Epithelial cell of proximal tubule (primary cell): Measurements from ENCODE around the gene EXOC3L1. TPM values are rescaled to one million over a fixed set of nuclear protein-coding genes. Genes with fewer than 3 reads are reported as not detected.

Source experiments
- DNase-seq: peaks from one replicate; pipeline ENCODE4 v3.0.0-alpha.2; 2011; ENCODE audit warnings: low read depth
- H3K4me3 ChIP-seq: 2 replicates; pipeline ENCODE4 v1.5.1; 2011; ENCODE audit warnings: low read depth, mild to moderate bottlenecking, low read length
- CTCF ChIP-seq: conservative IDR thresholded peaks from 2 replicates; pipeline ENCODE4 v1.5.1; 2012; ENCODE audit warnings: low read depth, mild to moderate bottlenecking, low read length
- total RNA-seq: library from RNA; depleted of rRNA; stranded (reverse); fragments of >200 nt; gene quantifications from 2 replicates; pipeline ENCODE4 v1.2.3, GENCODE V29; 2015

EXOC3L1 gene
- total RNA-seq, 1 donor from 2014 or later = 1.2 TPM

GRCh38 chr16:67185651-67186134 lies 4.2 kb downstream of the EXOC3L1 start:
- no peak for DNase-seq
- peak overlapping the region; percentile 7 for H3K4me3 ChIP-seq
- no peak for TF ChIP-seq CTCF

- H3K4me3 ChIP-seq = peak overlapping the region; percentile 66
These were observed 4.8 kb downstream of the EXOC3L1 start for GRCh38 chr16:67184995-67185650.

GRCh38 chr16:67184453-67184994 lies 5.4 kb downstream of the EXOC3L1 start:
- H3K4me3 ChIP-seq = peak overlapping the region; percentile 66
- no peak for DNase-seq
- TF ChIP-seq CTCF = no peak

More at GRCh38 chr16:67184995-67185650, 4.8 kb downstream of the EXOC3L1 start:
- TF ChIP-seq CTCF = peak; percentile 83
- no peak for DNase-seq

GRCh38 chr16:67183627-67184452 lies 6.1 kb downstream of the EXOC3L1 start, which contains the start of gene MATCAP1:
Gene MATCAP1 (minus strand): TSS chr16:67183963. CDS start chr16:67180610, 3,353 bp downstream.
- no peak for TF ChIP-seq CTCF

GRCh38 chr16:67183284-67183626 lies 6.7 kb downstream of the EXOC3L1 start:
- no peak for DNase-seq
- peak overlapping the region; percentile 66 for H3K4me3 ChIP-seq
- TF ChIP-seq CTCF = no peak

More at GRCh38 chr16:67183627-67184452, 6.1 kb downstream of the EXOC3L1 start, which contains the start of gene MATCAP1:
- peak within 1 kb of the TSS; percentile 66 for H3K4me3 ChIP-seq
- DNase-seq = no peak

- no peak overlapping the region for H3K4me3 ChIP-seq
- no peak for DNase-seq
- no peak for TF ChIP-seq CTCF
These were observed 7.6 kb downstream of the EXOC3L1 start for GRCh38 chr16:67182288-67182687.
